ENCODE measurements around the gene MGAT5. TPM values are rescaled to one million over a fixed set of nuclear protein-coding genes. Genes with fewer than 3 reads are reported as not detected.

The MGAT5 gene
- total RNA-seq, 4 donors from 2014 or later = 34.1 to 47.5 (median 42.6) TPM

DNA sequence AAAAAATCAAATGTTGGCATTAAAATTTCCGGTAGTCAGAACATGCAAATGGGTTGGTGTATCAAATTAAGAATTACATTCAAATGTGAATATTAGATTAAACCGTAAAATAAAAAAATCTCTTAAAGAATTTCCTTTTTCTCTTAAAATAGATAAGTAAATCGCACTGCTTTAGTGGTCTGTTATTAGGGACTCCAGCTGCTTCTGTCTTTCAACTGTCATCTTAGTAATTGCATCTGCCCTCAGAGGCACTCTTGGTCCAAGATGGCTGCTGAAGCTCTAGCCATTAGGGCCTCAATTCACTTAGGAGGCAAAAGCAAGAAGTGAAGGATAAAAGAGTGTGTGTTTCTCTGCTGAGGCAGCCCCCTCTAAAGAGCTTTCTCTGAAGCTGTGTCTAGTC lies 132.4 kb downstream of the MGAT5 start:
- no peaks in the 10 kb centered on the region for H3K9me3 ChIP-seq
- no peaks in the 10 kb centered on the region for H3K36me3 ChIP-seq
- no peaks in the 10 kb centered on the region for H3K4me1 ChIP-seq
- no peak overlapping the region for H3K27ac ChIP-seq
- no peak for DNase-seq (ENCODE audit: low spot score in 2 of 2)
- 94 to 96% methylated on average over 3 of the region's 3 CpGs for WGBS, 2 donors
- H3K27me3 ChIP-seq = no peaks in the 10 kb centered on the region
- TF ChIP-seq POLR2A (IDR thresholded peaks at IDR 0.05) (no peak), EP300 (IDR thresholded peaks at IDR 0.05) (no peak)
- TF ChIP-seq, protein P1, sequence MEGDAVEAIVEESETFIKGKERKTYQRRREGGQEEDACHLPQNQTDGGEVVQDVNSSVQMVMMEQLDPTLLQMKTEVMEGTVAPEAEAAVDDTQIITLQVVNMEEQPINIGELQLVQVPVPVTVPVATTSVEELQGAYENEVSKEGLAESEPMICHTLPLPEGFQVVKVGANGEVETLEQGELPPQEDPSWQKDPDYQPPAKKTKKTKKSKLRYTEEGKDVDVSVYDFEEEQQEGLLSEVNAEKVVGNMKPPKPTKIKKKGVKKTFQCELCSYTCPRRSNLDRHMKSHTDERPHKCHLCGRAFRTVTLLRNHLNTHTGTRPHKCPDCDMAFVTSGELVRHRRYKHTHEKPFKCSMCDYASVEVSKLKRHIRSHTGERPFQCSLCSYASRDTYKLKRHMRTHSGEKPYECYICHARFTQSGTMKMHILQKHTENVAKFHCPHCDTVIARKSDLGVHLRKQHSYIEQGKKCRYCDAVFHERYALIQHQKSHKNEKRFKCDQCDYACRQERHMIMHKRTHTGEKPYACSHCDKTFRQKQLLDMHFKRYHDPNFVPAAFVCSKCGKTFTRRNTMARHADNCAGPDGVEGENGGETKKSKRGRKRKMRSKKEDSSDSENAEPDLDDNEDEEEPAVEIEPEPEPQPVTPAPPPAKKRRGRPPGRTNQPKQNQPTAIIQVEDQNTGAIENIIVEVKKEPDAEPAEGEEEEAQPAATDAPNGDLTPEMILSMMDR (IDR thresholded peaks at IDR 0.05) = no peak
- H3K4me3 ChIP-seq = no peak overlapping the region

DNA sequence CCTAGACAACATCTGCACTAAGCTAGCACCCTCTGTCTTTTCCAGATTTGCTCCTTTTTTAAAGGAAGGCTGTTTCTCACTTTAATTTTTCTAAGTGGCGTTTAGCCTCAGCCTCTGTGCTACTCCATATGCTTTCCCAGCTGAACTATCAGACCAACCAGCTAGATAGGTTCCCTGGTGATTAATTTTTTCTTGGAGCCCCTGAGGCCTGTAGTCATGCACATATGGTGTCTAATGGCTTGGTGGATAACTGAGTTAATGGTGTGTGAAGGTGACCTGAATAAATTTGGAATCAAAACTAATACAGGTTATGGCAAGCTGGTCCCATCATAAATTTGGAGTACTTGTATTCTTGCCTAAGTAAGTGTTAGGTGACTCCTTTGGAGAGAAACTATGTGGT lies 135.5 kb downstream of the MGAT5 start:
- no peak overlapping the region for H3K4me3 ChIP-seq
- WGBS, 2 donors = 91 to 94% methylated on average over 1 of the region's 1 CpG
- H3K9me3 ChIP-seq = no peaks in the 10 kb centered on the region
- no peaks in the 10 kb centered on the region for H3K36me3 ChIP-seq
- no peak for DNase-seq (ENCODE audit: low spot score in 2 of 2)
- H3K27ac ChIP-seq = no peak overlapping the region
- TF ChIP-seq EP300 (IDR thresholded peaks at IDR 0.05) = no peak
- TF ChIP-seq, protein P1 (IDR thresholded peaks at IDR 0.05) = no peak
- no peak for TF ChIP-seq POLR2A (IDR thresholded peaks at IDR 0.05)
- peaks cover 0 to 18% (median 7%) of the 10 kb centered on the region in 4 donors for H3K4me1 ChIP-seq
- H3K27me3 ChIP-seq = no peaks in the 10 kb centered on the region

DNA sequence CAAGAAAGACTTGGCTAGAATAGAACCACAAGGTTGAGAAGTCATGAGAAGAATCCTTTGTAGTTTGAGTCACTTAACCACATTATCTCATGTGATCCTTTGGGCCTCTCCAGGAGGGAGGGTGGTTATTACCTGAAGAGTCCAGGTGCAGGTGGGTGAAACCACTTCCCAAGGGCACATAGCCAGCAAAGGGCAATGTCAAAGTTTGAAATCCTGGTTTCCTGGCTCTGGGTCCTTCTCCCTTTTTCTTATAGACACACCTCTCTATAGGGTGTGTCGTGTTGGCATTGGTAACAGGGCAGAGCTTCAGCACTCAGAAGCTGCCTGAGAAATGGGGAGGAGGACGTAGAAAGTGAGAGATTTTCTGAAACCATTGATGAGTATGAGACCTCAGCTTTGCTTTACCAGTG lies 137.9 kb downstream of the MGAT5 start:
- H3K4me3 ChIP-seq = no peak overlapping the region
- no peaks in the 10 kb centered on the region for H3K36me3 ChIP-seq
- no peak overlapping the region for H3K27ac ChIP-seq
- no peaks in the 10 kb centered on the region for H3K27me3 ChIP-seq
- TF ChIP-seq, protein P1 (IDR thresholded peaks at IDR 0.05) = no peak
- TF ChIP-seq EP300 (IDR thresholded peaks at IDR 0.05) (no peak), POLR2A (IDR thresholded peaks at IDR 0.05) (no peak)
- WGBS, 2 donors = 88 to 90% methylated on average over 2 of the region's 2 CpGs
- DNase-seq (ENCODE audit: low spot score in 2 of 2) = no peak
- H3K4me1 ChIP-seq = peaks cover 0 to 25% (median 7%) of the 10 kb centered on the region in 4 donors
- H3K9me3 ChIP-seq = no peaks in the 10 kb centered on the region

DNA sequence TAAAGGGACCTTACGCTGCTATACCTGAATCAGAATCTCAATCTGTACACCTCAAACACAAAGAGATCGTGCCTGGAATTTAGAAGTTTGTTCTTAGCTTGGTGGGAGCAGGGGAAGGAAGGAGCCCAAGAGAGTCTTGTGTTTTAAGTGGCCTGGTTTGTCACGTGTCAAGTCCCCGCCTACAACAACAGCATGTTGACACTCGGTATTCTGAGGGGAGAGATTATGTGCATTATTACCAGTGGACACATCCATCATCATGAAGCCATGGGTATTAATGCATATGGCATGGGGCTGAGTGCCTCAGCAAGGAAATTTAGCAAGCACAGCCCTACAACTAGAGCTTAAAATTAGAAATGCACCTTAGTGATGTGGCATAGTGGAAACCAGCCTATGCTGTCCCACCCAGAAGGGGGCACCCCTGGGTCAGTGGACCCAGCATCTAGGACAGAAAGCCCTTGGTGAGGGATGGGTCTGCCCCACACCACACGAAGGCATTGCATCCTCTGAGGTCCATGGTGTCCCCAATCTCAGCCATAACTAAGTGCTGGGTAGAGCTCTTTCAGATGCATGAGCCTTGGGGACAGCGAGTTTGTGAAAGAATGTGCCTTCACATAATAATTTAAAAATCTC lies 138.7 kb downstream of the MGAT5 start:
- 65 to 75% methylated on average over 6 to 7 of the region's 7 CpGs for WGBS, 2 donors
- Histone ChIP-seq H3K27me3 (no peaks in the 10 kb centered on the region), H3K9me3 (no peaks in the 10 kb centered on the region)

DNA sequence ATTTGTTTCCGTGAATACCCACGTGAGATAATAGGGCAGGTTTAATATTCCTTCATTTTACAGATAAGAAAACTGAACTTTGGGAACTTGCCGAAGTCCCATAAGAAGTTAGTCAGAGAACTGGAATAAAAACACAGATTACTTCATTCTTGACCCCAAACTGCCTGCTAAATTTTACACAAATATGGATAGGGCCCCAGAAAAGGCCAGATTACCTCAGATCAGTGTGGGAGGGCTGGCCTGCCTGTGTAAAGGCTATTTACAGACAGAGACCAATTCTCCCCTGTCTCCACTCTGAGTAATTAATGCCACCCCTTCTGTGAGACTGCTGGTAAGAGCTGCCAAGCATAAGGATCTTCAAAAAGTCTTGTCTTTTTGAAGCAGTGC lies 139.2 kb downstream of the MGAT5 start:
- H3K36me3 ChIP-seq = no peaks in the 10 kb centered on the region
- peaks cover 0 to 26% (median 7%) of the 10 kb centered on the region in 4 donors for H3K4me1 ChIP-seq
- H3K4me3 ChIP-seq = no peak overlapping the region
- 42 to 46% methylated on average over 3 of the region's 3 CpGs for WGBS, 2 donors
- no peaks in the 10 kb centered on the region for H3K9me3 ChIP-seq
- no peaks in the 10 kb centered on the region for H3K27me3 ChIP-seq
- peak overlapping the region in 1 of 4 donors; percentile 53 for H3K27ac ChIP-seq
- TF ChIP-seq EP300 (IDR thresholded peaks at IDR 0.05) (no peak), POLR2A (IDR thresholded peaks at IDR 0.05) (no peak)
- TF ChIP-seq, protein P1 (IDR thresholded peaks at IDR 0.05) = no peak
- no peak for DNase-seq (ENCODE audit: low spot score in 2 of 2)

More for the DNA sequence above, 138.7 kb downstream of the MGAT5 start:
- peaks cover 0 to 26% (median 7%) of the 10 kb centered on the region in 4 donors for H3K4me1 ChIP-seq
- peak overlapping the region in 2 of 4 donors; percentile 14 to 53 for H3K27ac ChIP-seq
- no peak for DNase-seq (ENCODE audit: low spot score in 2 of 2)
- no peaks in the 10 kb centered on the region for H3K36me3 ChIP-seq
- TF ChIP-seq, protein P1 (IDR thresholded peaks at IDR 0.05) = no peak
- TF ChIP-seq POLR2A (IDR thresholded peaks at IDR 0.05) = no peak
- no peak for TF ChIP-seq EP300 (IDR thresholded peaks at IDR 0.05)
- no peak overlapping the region for H3K4me3 ChIP-seq
